WERI-Rb-1 (cell line): Measurements from ENCODE around the gene MAML2.

Experiments used
- DNase-seq: peaks from one replicate; pipeline ENCODE4 v3.0.0-alpha.2; 2020
- H3K27ac ChIP-seq: fragments of 250-450 bp; sonication (Bioruptor Pico); 2 replicates; pipeline ENCODE4 v1.5.1; 2020; ENCODE audit warnings: mild to moderate bottlenecking, moderate library complexity
- H3K27me3 ChIP-seq: fragments of 250-450 bp; sonication (Bioruptor Pico); 2 replicates; pipeline ENCODE4 v1.5.1; 2021; ENCODE audit warnings: mild to moderate bottlenecking, low read depth, moderate library complexity; ENCODE audit not compliant: insufficient read depth, severe bottlenecking
- H3K36me3 ChIP-seq: fragments of 250-450 bp; sonication (Bioruptor Pico); 2 replicates; pipeline ENCODE4 v1.5.1; 2020; ENCODE audit warnings: mild to moderate bottlenecking, moderate library complexity
- H3K4me3 ChIP-seq: 2 replicates; pipeline ENCODE4 v1.5.1; 2011; ENCODE audit warnings: low read depth, mild to moderate bottlenecking, control low read depth, low read length
- H3K9me3 ChIP-seq: fragments of 250-450 bp; sonication (Bioruptor Pico); 2 replicates; pipeline ENCODE4 v1.5.1; 2021; ENCODE audit warnings: mild to moderate bottlenecking, moderate library complexity; ENCODE audit not compliant: severe bottlenecking
- TF ChIP-seq, protein P1 (sequence below): IDR thresholded peaks from 2 replicates; pipeline ENCODE4 v1.5.1; 2011; ENCODE audit warnings: low read depth, mild to moderate bottlenecking, control low read depth, inconsistent platforms, low read length

The MAML2 gene

DNA sequence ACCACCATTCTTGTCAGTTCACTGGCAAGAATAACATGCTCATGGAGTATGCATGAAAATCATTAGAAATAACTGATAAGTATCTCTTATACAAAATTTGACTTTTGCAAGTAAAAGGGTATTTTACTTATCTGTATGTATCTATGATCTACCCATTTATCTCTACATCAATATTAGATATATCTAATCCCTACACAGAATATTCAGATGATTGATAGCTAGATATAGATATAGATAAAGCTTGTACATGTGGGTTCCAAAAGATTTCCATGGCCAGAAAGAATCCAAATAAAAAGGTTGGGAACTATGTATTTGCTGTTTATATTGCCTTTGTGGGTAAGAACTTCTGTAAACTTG lies 185.5 kb downstream of the MAML2 start:
- Histone ChIP-seq H3K27me3 (no peaks in the 10 kb centered on the region), H3K4me3 (no peak overlapping the region), H3K9me3 (no peaks in the 10 kb centered on the region), H3K27ac (no peak overlapping the region), H3K36me3 (no peaks in the 10 kb centered on the region; the same call in 1 of the 2 replicates)
- TF ChIP-seq, protein P1, sequence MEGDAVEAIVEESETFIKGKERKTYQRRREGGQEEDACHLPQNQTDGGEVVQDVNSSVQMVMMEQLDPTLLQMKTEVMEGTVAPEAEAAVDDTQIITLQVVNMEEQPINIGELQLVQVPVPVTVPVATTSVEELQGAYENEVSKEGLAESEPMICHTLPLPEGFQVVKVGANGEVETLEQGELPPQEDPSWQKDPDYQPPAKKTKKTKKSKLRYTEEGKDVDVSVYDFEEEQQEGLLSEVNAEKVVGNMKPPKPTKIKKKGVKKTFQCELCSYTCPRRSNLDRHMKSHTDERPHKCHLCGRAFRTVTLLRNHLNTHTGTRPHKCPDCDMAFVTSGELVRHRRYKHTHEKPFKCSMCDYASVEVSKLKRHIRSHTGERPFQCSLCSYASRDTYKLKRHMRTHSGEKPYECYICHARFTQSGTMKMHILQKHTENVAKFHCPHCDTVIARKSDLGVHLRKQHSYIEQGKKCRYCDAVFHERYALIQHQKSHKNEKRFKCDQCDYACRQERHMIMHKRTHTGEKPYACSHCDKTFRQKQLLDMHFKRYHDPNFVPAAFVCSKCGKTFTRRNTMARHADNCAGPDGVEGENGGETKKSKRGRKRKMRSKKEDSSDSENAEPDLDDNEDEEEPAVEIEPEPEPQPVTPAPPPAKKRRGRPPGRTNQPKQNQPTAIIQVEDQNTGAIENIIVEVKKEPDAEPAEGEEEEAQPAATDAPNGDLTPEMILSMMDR = no peak
- DNase-seq = no peak

DNA sequence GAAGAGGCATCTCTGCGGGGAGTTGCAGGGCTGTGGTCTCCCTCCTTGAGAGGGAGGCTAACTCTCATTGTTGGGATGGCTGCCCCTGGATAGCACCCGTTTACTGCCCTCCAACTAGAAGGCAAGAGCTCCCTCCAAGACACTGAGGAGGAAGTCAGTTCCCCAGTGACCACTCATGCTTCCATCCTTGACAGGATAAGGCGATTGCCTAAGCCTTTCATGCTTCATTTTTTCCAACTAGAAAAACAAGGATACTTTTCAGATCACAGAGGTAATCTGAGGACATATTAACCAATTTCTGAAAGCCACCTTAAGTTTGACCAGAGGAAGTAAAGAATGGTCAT lies 186.6 kb downstream of the MAML2 start:
- Histone ChIP-seq H3K9me3 (no peaks in the 10 kb centered on the region), H3K4me3 (no peak overlapping the region), H3K36me3 (no peaks in the 10 kb centered on the region), H3K27ac (peak overlapping the region; percentile 26; the same call in 1 of the 2 replicates), H3K27me3 (no peaks in the 10 kb centered on the region)
- DNase-seq = peak; percentile 15
- TF ChIP-seq, protein P1 = no peak

DNA sequence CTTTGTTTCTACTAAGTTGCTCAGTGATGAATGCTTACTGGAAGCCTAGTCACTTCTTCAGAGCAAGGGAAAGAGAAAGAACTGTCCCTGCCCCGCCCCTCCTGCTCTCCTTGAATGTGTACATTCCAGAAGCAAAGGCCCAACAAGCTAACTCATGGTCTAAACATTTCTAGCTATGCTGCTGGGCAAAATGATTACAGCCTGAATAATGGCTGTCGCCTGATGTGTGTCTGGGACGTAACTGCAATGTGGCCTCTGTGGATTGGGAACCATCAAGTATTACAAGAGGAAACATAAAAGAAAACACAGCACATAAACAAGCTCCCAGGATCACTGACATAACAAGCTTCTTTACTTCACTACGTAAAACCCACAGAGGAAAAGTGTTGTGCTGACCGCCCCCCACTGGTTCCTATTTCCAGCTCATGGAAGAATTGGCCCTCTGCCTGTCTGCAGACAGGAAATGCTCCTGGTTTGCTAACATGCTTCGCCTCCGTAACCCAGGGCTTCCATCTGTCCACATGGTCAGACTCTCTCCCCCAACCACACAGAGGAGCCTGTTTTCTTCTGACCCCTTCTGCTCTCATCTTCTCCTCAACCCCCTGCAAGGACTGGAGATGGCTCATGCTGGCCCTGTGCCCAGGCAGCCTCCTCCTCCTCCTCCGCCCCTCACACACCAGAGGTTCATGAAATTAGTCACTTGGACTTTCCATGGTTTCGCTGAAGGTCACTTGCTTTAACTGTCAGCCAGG lies 187.2 kb downstream of the MAML2 start:
- H3K4me3 ChIP-seq = no peak overlapping the region

DNA sequence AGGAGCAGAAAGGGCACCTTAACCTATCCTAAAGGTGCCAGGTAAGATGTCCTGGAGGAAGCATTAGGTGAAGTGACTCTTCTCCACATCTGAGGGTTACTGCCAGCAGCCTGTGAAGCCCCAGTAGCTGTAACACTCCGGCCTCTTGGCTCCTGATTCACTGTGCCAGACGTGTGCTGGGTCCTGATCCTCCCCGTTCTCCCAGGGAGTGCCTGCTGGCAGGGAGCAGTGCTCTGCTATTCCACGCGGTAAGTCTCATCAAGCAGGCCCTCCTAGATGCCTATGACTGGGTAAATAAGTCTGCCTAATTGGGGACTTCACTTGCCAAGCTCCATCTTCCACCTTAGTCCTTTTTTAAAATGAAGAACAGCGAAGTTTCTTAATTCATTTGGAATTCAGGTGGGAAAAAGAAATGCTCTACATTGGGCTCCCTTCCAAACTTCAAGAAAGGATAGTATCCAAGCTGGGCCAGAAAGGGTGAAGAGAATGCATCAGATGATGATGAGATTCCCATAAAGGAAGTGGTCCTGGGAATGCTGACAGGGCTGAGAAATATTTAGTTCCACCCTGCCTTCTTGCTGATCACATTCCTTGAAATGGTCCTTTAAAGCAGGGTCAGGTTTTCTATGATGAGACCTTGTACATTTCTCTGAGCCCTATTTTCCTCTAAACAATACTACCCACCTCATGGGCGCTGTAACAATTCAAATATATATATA lies 188.0 kb downstream of the MAML2 start:
- no peaks in the 10 kb centered on the region for H3K9me3 ChIP-seq
- H3K27ac ChIP-seq = no peak overlapping the region
- TF ChIP-seq, protein P1 = no peak
- H3K36me3 ChIP-seq = no peaks in the 10 kb centered on the region
- no peaks in the 10 kb centered on the region for H3K27me3 ChIP-seq
- no peak overlapping the region for H3K4me3 ChIP-seq
- DNase-seq = no peak

More for the DNA sequence above, 187.2 kb downstream of the MAML2 start:
- Histone ChIP-seq H3K36me3 (no peaks in the 10 kb centered on the region), H3K9me3 (no peaks in the 10 kb centered on the region), H3K27me3 (no peaks in the 10 kb centered on the region), H3K27ac (peak overlapping the region; percentile 26; the same call in 1 of the 2 replicates)
- TF ChIP-seq, protein P1 = peak; percentile 18; the same call in 1 of the 2 replicates
- DNase-seq = peak; percentile 61

DNA sequence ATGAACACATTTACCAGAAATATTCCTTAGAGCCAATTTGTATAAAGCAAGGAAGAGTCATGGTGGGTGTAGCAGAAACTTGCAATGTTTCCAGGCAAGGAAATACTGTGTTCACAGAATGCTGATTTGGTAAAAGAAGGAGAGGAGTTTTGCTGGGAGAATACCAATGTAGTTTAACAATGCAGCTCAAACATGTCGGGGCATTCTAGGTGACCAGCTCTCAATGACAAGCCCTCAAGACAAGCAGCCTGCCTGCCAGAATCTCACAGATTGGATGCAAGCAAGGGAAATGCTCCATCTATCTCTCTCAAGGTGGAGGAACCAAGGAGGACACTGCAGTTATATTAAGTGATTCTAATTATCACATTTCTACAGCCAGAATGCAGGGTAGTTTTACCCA lies 190.4 kb downstream of the MAML2 start:
- DNase-seq = no peak
- no peaks in the 10 kb centered on the region for H3K9me3 ChIP-seq
- H3K27me3 ChIP-seq = no peaks in the 10 kb centered on the region
- H3K4me3 ChIP-seq = no peak overlapping the region
- H3K27ac ChIP-seq = no peak overlapping the region
- H3K36me3 ChIP-seq = no peaks in the 10 kb centered on the region
- TF ChIP-seq, protein P1 = no peak
